HG03378 (cell line): ENCODE results near the gene PRR3.

Experiments used
- ATAC-seq: cut with Tn5 transposase; IDR thresholded peaks from one replicate; pipeline ENCODE4 v1.9.1; 2021; ENCODE audit warnings: mild to moderate bottlenecking, moderate library complexity; ENCODE audit not compliant: unreplicated experiment

Gene PRR3

GRCh38 chr6:30570263-30570662 lies 13.2 kb downstream of the PRR3 start:
- ATAC-seq, result no peak

DNA sequence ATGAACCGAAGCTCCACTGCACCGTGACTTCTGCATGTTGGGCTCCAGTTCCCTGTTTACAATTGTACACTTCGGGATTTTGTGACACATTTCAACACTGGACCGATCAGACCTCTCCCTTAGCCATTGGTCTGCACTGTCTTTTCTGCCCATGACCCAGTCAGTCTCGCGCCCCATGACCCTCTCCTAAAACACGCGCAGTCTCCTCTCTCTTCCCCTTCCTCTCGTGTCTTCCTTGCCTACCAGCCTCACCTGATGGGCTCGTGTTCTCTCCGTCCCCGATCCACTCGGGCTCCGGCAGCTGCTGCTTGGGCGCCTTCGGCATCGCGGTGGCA lies 13.6 kb downstream of the PRR3 start:
- ATAC-seq, result peak; percentile 31

DNA sequence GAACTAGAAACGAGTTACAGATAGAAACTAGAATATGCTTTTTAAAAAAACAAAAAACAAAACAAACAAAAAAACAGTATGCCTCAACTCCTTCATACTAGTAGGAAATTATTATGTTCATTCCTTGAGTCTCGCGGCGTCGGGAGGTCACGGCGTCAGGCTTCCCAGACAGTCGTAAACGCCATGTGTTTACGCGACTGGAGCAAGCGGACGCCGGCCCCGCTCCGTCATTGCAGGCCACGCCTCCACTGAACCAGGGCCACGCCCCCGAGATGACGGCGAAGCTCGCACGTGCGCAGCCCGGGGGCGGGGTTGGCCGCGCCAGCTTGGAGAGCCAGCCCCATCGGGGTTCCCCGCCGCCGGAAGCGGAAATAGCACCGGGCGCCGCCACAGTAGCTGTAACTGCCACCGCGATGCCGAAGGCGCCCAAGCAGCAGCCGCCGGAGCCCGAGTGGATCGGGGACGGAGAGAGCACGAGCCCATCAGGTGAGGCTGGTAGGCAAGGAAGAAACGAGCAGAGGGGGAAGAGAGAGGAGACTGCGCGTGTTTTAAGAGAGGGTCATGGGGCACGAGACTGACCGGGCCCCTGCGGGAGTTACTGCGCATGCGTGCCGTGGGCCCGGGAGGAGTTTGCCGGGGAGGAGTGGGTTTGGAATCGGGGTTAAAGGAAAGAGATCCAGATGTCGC lies 14.1 kb downstream of the PRR3 start, which contains the start of gene ABCF1:
ABCF1 (plus strand) TSS at position 368 of the 687 bp plus-strand sequence; CDS start at position 414, 46 bp downstream.
- peak; percentile 78 for ATAC-seq

- ATAC-seq, result no peak
These were observed 14.6 kb downstream of the PRR3 start for GRCh38 chr6:30571762-30572082.

DNA sequence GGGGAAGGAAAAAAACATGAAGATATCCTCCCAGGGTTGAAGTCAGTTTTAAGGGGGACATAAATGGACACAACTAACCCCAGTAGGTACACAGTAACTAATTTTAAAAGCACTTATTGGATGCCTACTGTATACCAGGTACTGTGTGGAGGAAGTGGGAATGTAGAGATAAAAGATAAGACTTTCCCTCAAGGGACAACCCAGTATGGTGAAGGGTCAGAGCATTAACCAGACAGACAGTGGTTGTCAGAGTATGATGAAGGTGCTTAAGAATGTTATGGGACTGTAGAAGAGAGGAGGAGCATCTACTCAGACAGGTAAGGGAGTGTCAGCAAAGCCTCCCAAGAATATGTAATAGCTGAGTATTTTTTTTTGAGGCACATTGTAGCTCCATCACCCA lies 15.1 kb downstream of the PRR3 start:
- ATAC-seq, result no peak

DNA sequence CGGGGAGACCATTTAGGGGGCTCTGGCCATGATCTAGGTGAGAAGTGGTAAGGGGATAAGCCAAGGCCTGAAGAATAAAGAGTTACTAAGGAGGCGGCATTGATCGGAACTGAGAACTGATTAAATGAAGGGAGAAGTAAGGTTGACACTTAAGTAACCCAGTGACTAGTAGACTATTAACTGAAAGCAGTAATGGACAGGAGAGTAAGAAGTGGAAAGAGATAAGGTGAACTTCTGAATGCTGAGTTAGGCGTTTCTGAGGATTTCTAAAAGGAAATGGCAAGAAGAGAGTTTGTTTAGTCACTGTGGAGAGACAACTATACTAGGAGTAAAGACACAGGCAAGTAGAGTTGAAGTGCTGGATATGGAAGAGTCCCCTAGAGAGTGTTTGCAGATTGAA lies 16.0 kb downstream of the PRR3 start:
- ATAC-seq, result no peak

- no peak for ATAC-seq
These were observed 21.0 kb downstream of the PRR3 start for GRCh38 chr6:30578051-30578450.

GRCh38 chr6:30583921-30584320 lies 26.8 kb downstream of the PRR3 start:
- no peak for ATAC-seq

GRCh38 chr6:30589754-30590358 lies 32.8 kb downstream of the PRR3 start:
- ATAC-seq, result no peak

GRCh38 chr6:30590509-30590908 lies 33.4 kb downstream of the PRR3 start:
- no peak for ATAC-seq

GRCh38 chr6:30591008-30591407 lies 33.9 kb downstream of the PRR3 start:
- ATAC-seq, result no peak

GRCh38 chr6:30592287-30592686 lies 35.2 kb downstream of the PRR3 start:
- ATAC-seq, result no peak

- ATAC-seq, result peak; percentile 50
These were observed 40.4 kb downstream of the PRR3 start for GRCh38 chr6:30597315-30598144.

- no peak for ATAC-seq
These were observed 42.0 kb downstream of the PRR3 start for GRCh38 chr6:30598912-30599624.

- no peak for ATAC-seq
These were observed 42.7 kb downstream of the PRR3 start for GRCh38 chr6:30599625-30600324.

- no peak for ATAC-seq
These were observed 43.4 kb downstream of the PRR3 start for GRCh38 chr6:30600451-30600961.

DNA sequence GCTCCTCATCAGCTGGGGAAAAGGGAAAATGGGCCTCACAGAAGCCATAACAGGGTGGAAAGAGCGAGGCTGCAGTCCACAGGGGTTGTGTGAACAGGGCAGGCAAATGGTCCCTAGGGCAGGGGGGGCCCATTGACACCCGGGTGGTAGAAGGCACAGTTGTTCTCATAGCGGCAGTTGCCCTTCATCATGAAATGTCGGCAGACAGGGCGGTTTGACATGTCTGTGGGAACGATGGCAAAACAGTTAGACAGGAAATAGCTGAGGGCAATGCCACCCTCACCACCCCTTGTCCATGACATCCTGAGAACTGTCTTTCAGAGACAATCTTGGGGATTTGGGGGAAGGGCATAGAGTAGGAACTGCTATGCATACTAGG lies 44.3 kb downstream of the PRR3 start:
- ATAC-seq, result no peak

DNA sequence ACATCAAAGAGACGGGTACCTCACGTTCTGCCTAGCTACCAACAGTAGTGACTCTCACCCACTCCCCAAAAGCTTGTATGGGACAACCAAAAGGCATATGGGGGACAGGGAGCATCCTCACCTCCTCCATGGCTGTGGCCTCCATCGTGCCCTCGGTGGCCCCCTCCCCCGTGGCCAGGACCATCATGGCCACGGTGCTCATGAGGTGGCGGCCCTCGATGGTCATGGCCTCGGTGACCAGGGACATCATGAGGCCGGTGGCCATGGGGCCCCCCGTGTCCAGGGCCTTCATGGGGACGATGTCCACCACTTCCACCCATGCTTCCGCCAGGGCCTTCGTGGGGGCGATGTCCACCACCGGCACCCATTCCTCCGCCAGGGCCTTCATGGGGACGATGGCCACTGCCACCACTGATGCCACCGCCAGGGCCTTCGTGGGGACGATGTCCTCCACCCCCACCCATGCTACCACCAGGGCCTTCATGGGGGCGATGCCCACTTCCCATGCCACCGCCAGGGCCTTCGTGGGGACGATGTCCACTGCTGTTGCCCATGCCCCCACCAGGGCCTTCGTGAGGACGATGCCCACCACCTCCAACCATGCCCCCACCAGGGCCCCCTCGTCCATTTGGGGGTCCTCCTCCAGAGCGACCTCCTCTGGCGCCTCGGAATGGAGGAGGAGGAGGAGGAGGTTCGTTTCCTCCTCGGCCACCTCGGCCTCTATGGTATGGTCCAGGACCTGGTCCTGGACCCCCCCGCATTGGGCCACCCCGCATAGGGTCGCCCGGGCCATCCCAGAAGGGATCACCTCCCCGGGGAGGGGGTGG lies 44.9 kb downstream of the PRR3 start:
- ATAC-seq, result no peak

GRCh38 chr6:30603961-30604360 lies 46.9 kb downstream of the PRR3 start:
- ATAC-seq, result no peak

- ATAC-seq, result no peak
These were observed 53.0 kb downstream of the PRR3 start for GRCh38 chr6:30610065-30610464.
